ENCODE data around the gene HHLA2.

GRCh38 chr3:108394016-108394415, 97.7 kb downstream of the HHLA2 start:
- no peak for TF ChIP-seq CSDC2 (CRISPR knock-in tag; IDR thresholded peaks at IDR 0.05)
- TF ChIP-seq PATZ1 (CRISPR knock-in tag; IDR thresholded peaks at IDR 0.05; ENCODE audit: borderline replicate concordance) = no peak
- no peak for TF ChIP-seq TSHZ2 (CRISPR knock-in tag; IDR thresholded peaks at IDR 0.05)
- TF ChIP-seq ZNF70 (CRISPR knock-in tag; IDR thresholded peaks at IDR 0.05) = no peak
- TF ChIP-seq SNAI2 (CRISPR knock-in tag; IDR thresholded peaks at IDR 0.05) = no peak
- no peak for TF ChIP-seq ESRRG (CRISPR knock-in tag; IDR thresholded peaks at IDR 0.05)
- TF ChIP-seq GLIS3 (CRISPR knock-in tag; IDR thresholded peaks at IDR 0.05) = no peak
- no peak for TF ChIP-seq TCF4 (CRISPR knock-in tag; IDR thresholded peaks at IDR 0.05; ENCODE audit: borderline replicate concordance)

Data from SK-N-SH treated with all-trans-retinoic acid at 6 μM for 48 hours (cell line).